Astrocyte of the spinal cord (primary cell): ENCODE data around the gene WDR41.
"Not testable (repeated sequence)": the region's sequence is repeated elsewhere in the genome, so short reads cannot be mapped to it uniquely, and the experiment has no call there.

Experiments
- DNase-seq: peaks from one replicate; pipeline ENCODE4 v3.0.0; 2011; ENCODE audit warnings: low read depth, low spot score
- H3K4me3 ChIP-seq: 2 replicates; pipeline ENCODE4 v1.5.1; 2011; ENCODE audit warnings: low read depth, mild to moderate bottlenecking, low read length, moderate library complexity
- in situ Hi-C: cut with HindIII; loops from 2 replicates; pipeline ENCODE4 v1.10.0; 2017; ENCODE audit warnings: low sequenced_read_pairs
- TF ChIP-seq, protein P1 (sequence below): IDR thresholded peaks from 2 replicates; pipeline ENCODE4 v1.5.1; 2012; ENCODE audit warnings: low read depth, mild to moderate bottlenecking, low read length, inconsistent platforms

WDR41 gene, protein sequence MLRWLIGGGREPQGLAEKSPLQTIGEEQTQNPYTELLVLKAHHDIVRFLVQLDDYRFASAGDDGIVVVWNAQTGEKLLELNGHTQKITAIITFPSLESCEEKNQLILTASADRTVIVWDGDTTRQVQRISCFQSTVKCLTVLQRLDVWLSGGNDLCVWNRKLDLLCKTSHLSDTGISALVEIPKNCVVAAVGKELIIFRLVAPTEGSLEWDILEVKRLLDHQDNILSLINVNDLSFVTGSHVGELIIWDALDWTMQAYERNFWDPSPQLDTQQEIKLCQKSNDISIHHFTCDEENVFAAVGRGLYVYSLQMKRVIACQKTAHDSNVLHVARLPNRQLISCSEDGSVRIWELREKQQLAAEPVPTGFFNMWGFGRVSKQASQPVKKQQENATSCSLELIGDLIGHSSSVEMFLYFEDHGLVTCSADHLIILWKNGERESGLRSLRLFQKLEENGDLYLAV

DNA sequence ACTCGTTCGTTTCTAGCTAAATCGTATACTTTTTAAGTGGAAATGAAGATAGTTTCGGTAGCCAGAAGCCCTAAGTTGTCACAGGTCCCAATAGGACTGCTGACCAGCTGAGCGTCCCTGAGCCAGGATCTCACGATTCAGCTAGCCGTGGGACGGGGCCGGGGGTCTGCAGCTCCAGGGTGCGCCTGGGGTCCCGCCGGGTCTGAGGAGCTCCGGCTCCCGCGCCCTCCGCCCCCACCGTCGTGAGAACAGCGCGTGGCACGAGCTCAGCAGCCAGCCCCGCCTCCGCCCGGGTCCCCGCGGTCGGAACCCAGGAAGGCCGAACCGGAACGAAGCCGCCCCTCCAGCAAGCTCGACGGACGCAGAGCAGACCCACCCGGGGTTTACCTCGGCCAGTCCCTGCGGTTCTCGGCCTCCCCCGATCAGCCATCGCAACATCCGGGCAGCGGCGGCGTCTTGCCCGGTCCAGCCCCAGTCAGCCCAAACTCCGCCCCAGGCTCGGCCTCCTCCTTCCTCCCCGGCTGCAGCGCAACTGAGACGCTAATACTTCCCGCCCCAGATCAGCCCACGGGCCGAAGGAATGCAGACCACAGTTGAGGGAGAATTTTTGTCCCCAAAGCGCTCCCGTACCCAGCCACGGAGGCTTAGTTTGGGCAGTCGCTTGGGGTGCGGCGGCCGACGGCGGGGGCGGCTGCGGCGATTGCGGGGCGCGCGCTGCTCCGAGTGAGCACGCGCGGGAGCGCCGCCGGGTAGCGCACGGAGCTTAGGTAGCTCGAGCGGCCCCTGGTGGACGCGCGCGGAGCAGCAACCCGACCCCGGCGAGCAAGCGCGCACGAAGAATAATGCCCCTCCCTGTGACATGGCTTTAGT lies at the start of gene WDR41:
WDR41 (minus strand) TSS at position 534 of the 870 bp plus-strand sequence; CDS start at position 438, 96 bp downstream.
- DNase-seq, result peak; percentile 96
- in situ Hi-C loops, result no loop called here
- peak within 1 kb of the TSS; percentile 81 for H3K4me3 ChIP-seq
- TF ChIP-seq, protein P1, sequence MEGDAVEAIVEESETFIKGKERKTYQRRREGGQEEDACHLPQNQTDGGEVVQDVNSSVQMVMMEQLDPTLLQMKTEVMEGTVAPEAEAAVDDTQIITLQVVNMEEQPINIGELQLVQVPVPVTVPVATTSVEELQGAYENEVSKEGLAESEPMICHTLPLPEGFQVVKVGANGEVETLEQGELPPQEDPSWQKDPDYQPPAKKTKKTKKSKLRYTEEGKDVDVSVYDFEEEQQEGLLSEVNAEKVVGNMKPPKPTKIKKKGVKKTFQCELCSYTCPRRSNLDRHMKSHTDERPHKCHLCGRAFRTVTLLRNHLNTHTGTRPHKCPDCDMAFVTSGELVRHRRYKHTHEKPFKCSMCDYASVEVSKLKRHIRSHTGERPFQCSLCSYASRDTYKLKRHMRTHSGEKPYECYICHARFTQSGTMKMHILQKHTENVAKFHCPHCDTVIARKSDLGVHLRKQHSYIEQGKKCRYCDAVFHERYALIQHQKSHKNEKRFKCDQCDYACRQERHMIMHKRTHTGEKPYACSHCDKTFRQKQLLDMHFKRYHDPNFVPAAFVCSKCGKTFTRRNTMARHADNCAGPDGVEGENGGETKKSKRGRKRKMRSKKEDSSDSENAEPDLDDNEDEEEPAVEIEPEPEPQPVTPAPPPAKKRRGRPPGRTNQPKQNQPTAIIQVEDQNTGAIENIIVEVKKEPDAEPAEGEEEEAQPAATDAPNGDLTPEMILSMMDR, result peak; percentile 86

DNA sequence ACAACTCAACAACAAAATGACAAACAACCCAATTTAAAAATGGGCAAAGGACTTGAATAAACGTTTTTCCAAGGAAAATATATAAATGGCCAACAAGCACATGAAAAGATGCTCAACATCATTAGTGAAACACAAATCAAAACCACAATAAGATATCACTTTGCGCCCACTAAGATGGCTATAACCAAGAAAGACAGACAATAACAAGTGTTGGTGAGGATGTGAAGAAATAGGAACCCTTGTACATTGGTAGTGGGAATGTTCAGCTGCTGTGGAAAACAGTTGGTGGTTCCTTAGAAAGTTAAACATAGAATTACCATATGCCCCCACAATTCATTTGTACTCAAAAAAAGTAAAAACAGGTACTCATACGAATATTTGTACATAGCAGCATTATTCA lies 39.2 kb upstream of the WDR41 start:
- DNase-seq, result no peak
- in situ Hi-C loops, result no loop called here
- H3K4me3 ChIP-seq, result no peak overlapping the region
- TF ChIP-seq, protein P1, result no peak

DNA sequence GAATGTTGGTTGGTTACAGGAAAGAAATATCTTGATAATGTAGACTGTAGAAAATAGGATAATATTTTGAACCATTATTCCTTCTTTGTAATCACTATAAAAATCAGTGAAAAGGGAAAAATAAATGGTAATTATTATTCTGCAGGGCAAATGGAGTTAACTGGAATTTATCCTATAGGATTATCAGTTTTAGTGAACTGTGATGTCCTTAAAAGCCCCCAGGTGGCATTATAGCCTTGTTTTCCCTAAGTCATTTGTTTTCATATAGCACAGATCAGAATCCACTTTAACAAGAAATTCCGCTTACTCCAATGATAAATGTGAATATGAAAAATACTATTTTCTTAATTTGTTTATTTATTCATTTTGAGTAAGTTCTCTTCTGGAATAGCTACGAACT lies 26.2 kb upstream of the WDR41 start:
- in situ Hi-C loops, result no loop called here
- DNase-seq, result no peak
- H3K4me3 ChIP-seq, result no peak overlapping the region
- TF ChIP-seq, protein P1, result peak; percentile 12

DNA sequence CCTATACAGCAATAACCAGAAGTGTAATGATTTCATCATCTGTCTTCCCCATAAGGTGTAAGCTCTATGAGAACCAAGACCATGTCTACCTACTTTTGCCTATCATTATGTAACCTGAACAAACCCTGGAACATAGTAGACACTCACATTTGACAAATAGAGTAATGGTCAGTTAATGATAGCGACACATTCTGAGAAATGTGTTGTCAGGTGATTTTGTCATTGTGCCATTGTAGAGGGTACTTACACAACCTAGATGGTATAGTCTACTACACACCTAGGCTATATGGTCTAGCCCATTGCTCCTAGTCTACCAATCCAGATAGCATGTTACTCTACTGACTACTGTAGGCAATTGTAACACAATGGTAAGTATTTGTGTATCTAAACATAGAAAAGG lies 22.3 kb upstream of the WDR41 start:
- in situ Hi-C loops, result no loop called here
- no peak for DNase-seq
- TF ChIP-seq, protein P1, result no peak
- no peak overlapping the region for H3K4me3 ChIP-seq

DNA sequence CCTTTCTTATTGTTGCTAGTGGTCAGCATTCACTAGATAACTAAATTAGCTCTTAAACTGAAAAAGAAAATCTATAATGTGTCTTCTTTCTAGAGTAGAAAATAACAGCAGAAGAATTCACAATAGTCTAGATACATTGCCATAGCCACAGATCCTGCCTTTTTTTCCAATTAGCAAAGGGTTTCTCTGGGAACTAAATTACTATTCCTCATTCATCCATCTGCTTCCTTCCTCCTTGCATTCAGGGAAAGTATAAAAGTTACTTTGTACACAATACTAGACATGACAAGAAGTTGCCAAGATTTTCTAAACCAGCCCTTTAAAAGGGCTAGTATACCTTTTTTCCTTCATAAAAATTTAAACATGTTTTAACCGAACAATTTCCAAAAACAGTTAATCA lies 21.2 kb upstream of the WDR41 start:
- in situ Hi-C loops, result no loop called here
- TF ChIP-seq, protein P1, result no peak
- no peak overlapping the region for H3K4me3 ChIP-seq
- DNase-seq, result no peak

DNA sequence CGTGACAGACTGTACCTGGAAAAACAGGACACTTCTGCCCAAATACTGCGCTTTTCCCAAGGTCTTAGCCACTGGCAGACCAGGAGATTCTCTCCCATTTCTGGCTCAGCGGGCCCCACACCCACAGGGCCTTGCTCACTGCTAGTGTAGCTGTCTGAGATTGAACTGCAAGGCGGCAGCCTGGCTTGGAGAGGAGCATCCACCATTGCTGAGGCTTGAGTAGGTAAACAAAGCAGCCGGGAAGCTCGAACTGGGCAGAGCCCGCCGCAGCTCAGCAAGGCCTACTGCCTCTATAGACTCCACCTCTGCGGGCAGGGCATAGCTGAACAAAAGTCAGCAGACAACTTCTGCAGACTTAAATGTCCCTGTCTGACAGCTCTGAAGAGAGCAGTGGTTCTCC lies 9.0 kb upstream of the WDR41 start:
- in situ Hi-C loops, H3K4me3 ChIP-seq, DNase-seq: not testable (repeated sequence)

DNA sequence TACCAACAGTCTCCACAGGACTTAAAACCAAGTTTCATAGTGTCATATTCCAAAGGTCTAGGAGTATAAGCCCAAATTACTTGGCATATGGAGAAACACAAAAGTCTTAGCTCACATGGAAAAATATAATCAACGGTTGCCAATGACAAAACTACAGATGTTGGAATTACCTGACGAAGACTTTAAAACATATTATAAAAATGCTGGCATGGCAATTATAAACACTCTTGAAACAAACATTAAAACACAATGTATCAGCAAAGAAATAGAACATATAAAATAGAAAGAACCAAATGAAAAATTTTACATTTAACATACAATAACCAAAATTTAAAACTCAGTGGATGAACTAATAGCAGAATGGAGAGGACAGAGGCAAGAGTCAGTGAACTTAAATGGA lies 7.9 kb upstream of the WDR41 start:
- no peak for DNase-seq
- in situ Hi-C loops, result no loop called here
- TF ChIP-seq, protein P1, result no peak
- H3K4me3 ChIP-seq, result no peak overlapping the region
